ENCODE measurements around the gene MON1B. TPM values are rescaled to one million over a fixed set of nuclear protein-coding genes. Genes with fewer than 3 reads are reported as not detected.
"Not testable (repeated sequence)": the region's sequence is repeated elsewhere in the genome, so short reads cannot be mapped to it uniquely, and the experiment has no call there.

MON1B gene
- total RNA-seq, 6 experiments from 2014 or later, result 16.6 to 30.1 (median 27.3) TPM

DNA sequence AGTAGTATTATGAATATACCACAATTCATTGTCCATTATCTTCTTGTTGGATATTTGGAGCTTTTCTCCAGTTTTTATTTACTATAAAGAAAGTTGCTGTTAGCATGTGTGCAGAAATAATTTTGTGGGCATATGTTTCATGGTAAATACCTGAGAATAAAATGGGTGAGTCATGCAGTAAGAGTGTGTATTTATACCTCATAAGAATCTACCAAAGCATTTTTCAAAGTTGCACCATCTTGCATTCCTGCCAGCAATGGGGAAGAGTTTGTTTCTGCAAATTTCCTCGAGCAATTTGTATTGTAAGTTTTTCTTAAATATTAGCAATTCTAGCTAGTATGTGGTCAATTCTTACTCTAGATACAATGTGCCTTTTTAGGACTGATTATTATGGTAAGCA, 7.9 kb upstream of the MON1B start:
- Histone ChIP-seq H3K9me3 (peaks cover 0 to 2% (median 0%) of the 10 kb centered on the region in 4 donors), H3K36me3 (no peaks in the 10 kb centered on the region), H3K4me3 (no peak overlapping the region), H3K27me3 (no peaks in the 10 kb centered on the region), H3K4me1 (no peaks in the 10 kb centered on the region), H3K27ac (no peak overlapping the region)
- DNase-seq, result no peak
- WGBS (ENCODE audit: insufficient coverage, low coverage, low lambda C conversion rate, missing lambda C conversion rate), result 54% methylated on average over 1 of the region's 1 CpG
- intact Hi-C loops (cut with DNase I), result no loop called here
- ATAC-seq, result no peak
- TF ChIP-seq POLR2A (IDR thresholded peaks at IDR 0.05), result no peak
- TF ChIP-seq, protein P1, sequence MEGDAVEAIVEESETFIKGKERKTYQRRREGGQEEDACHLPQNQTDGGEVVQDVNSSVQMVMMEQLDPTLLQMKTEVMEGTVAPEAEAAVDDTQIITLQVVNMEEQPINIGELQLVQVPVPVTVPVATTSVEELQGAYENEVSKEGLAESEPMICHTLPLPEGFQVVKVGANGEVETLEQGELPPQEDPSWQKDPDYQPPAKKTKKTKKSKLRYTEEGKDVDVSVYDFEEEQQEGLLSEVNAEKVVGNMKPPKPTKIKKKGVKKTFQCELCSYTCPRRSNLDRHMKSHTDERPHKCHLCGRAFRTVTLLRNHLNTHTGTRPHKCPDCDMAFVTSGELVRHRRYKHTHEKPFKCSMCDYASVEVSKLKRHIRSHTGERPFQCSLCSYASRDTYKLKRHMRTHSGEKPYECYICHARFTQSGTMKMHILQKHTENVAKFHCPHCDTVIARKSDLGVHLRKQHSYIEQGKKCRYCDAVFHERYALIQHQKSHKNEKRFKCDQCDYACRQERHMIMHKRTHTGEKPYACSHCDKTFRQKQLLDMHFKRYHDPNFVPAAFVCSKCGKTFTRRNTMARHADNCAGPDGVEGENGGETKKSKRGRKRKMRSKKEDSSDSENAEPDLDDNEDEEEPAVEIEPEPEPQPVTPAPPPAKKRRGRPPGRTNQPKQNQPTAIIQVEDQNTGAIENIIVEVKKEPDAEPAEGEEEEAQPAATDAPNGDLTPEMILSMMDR (IDR thresholded peaks at IDR 0.05), result no peak

DNA sequence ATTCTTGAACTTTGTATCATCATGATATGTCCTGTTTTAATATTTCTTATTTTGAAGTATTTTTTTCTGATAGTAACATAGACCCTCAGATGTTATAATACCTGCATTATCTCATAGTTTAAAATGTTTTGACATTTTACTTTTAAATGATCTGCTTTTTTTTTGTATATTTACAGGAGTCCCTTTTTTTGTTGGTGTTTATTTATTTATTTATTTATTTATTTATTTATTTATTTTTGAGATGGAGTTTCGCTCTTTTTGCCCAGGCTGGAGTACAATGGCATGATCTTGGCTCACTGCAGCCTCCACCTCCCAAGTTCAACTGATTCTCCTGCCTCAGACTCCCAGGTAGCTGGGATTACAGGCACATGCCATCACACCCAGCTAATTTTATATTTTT, 4.7 kb upstream of the MON1B start:
- DNase-seq; H3K27me3 ChIP-seq; intact Hi-C loops (cut with DNase I); H3K4me3 ChIP-seq; H3K27ac ChIP-seq; ATAC-seq; H3K9me3 ChIP-seq; H3K36me3 ChIP-seq; H3K4me1 ChIP-seq: not testable (repeated sequence)
- no CpG with 5 or more reads among the region's 1 CpG for WGBS (ENCODE audit: insufficient coverage, low coverage, low lambda C conversion rate, missing lambda C conversion rate)

DNA sequence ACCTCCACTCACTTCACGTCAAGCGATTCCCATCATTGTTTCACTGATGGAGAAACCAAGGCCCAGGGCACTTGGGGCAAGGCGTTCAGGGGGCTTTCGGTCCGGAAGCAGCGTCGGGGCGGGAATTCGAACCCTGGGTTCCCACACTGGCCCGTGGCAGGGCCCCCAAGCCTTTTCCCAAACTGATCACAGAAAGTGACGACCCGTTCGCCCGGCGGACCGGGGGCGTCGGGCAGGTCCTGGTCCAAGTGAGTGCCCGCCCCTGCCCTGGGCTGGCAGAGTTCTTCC, 856 bp upstream of the MON1B start:
- intact Hi-C loops (cut with DNase I), result no loop called here
- DNase-seq (no peak), ATAC-seq (no peak)
- WGBS (ENCODE audit: insufficient coverage, low coverage, low lambda C conversion rate, missing lambda C conversion rate), result under 1% methylated on average over 9 of the region's 19 CpGs
- Histone ChIP-seq H3K27ac (peak overlapping the region; percentile 90 to 99 (median 96)), H3K4me1 (peaks cover 0 to 11% (median 3%) of the 10 kb centered on the region in 4 donors), H3K4me3 (peak overlapping the region; percentile 78 to 92 (median 89)), H3K9me3 (no peaks in the 10 kb centered on the region), H3K36me3 (peaks cover 0 to 24% (median 6%) of the 10 kb centered on the region in 4 donors), H3K27me3 (no peaks in the 10 kb centered on the region)
- TF ChIP-seq, protein P1 (IDR thresholded peaks at IDR 0.05), result no peak
- TF ChIP-seq POLR2A (IDR thresholded peaks at IDR 0.05), result no peak

DNA sequence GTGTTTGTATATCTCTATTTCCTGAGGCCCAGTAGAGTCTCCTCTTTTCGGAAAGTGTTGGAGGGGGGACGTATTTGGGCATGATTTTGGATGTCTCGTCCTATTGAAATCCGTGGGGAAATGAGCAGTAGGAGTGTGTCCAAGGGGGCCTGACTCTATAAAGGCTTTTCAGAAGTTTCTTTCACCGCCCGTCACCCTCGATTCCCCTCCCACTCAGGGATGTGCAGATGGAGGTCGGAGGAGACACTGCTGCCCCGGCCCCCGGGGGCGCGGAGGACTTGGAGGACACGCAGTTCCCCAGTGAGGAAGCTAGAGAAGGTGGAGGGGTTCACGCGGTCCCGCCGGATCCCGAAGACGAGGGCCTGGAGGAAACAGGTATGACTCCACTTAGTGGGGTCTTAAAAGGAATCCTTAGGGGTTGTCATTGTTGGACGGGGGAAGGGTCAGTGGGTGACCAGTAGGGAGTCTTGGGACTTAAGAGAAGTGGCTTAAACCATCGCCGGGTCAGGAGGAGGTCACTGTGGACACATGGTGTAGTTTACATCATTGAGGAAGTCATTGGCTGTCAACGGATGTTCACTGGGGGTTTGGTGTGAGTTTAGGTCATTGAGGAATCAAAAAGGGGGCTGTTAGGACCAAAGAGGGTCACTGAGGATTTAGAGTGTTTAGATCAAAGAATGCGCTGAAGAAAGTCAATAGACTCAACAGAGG, 424 bp downstream of the MON1B start:
- Histone ChIP-seq H3K4me1 (peaks cover 0 to 11% (median 3%) of the 10 kb centered on the region in 4 donors), H3K27ac (peak overlapping the region; percentile 77 to 99 (median 96)), H3K27me3 (no peaks in the 10 kb centered on the region), H3K9me3 (no peaks in the 10 kb centered on the region), H3K4me3 (peak overlapping the region; percentile 78 to 92 (median 89)), H3K36me3 (peaks cover 0 to 35% (median 10%) of the 10 kb centered on the region in 4 donors)
- intact Hi-C loops (cut with DNase I), result no loop called here
- WGBS (ENCODE audit: insufficient coverage, low coverage, low lambda C conversion rate, missing lambda C conversion rate), result 8% methylated on average over 14 of the region's 24 CpGs
- DNase-seq, result peak in 2 of 3 donors; percentile 44 to 67
- ATAC-seq, result no peak
- TF ChIP-seq, protein P1 (IDR thresholded peaks at IDR 0.05), result no peak
- TF ChIP-seq POLR2A (IDR thresholded peaks at IDR 0.05), result no peak

DNA sequence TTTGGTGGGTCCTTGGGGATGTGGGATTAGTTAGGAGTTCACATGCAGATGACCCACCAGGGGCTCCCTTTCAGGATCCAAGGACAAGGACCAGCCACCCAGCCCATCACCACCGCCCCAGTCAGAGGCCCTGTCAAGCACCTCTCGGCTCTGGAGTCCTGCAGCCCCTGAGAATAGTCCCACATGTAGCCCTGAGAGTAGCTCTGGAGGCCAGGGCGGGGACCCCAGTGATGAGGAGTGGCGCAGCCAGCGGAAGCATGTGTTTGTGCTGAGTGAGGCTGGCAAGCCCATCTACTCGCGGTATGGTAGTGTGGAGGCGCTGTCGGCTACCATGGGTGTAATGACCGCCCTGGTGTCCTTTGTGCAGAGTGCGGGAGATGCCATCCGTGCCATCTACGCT, 2.4 kb downstream of the MON1B start:
- Histone ChIP-seq H3K27me3 (no peaks in the 10 kb centered on the region), H3K36me3 (peaks cover 0 to 53% (median 14%) of the 10 kb centered on the region in 4 donors), H3K4me1 (peaks cover 0 to 11% (median 3%) of the 10 kb centered on the region in 4 donors), H3K27ac (no peak overlapping the region), H3K9me3 (no peaks in the 10 kb centered on the region), H3K4me3 (no peak overlapping the region)
- TF ChIP-seq POLR2A (IDR thresholded peaks at IDR 0.05), result no peak
- TF ChIP-seq, protein P1 (IDR thresholded peaks at IDR 0.05), result no peak
- no CpG with 5 or more reads among the region's 13 CpGs for WGBS (ENCODE audit: insufficient coverage, low coverage, low lambda C conversion rate, missing lambda C conversion rate)
- ATAC-seq (no peak), DNase-seq (no peak)
- intact Hi-C loops (cut with DNase I), result no loop called here

All from right lobe of liver (tissue), 6 donors.